H1 (cell line): ENCODE measurements around the gene DERL2.

Experiments used
- CTCF ChIP-seq, 3 experiments: IDR thresholded peaks; 1 replicate in 2 of 3; 2 replicates in 1 of 3; pipeline versions ENCODE4 v1.5.1 to v1.6.1; 2011; ENCODE audit warnings: low read length in 3 of 3, mild to moderate bottlenecking in 3 of 3, inconsistent platforms in 2 of 3, low read depth in 1 of 3, moderate library complexity in 1 of 3; ENCODE audit not compliant: insufficient read depth in 1 of 3; ENCODE audit errors: control extremely low read depth in 1 of 3
- RAD21 ChIP-seq, 2 experiments: IDR thresholded peaks in 1 of 2; conservative IDR thresholded peaks in 1 of 2; 2 replicates each; pipeline ENCODE4 v1.6.1; 2011; ENCODE audit warnings: low read depth in 2 of 2, low read length in 2 of 2, improper control_type of control experiment in 1 of 2, inconsistent platforms in 1 of 2, mild to moderate bottlenecking in 1 of 2, moderate library complexity in 1 of 2
- TAF1 ChIP-seq: IDR thresholded peaks from 2 replicates; pipeline ENCODE4 v1.6.1; 2011; ENCODE audit warnings: mild to moderate bottlenecking, low read depth, low read length

GRCh38 chr17:5446786-5447185, 39.2 kb downstream of the DERL2 start:
- TF ChIP-seq RAD21 (IDR thresholded peaks at IDR 0.05 in 1 of 2, conservative IDR thresholded peaks at IDR 0.05 in 1 of 2; ENCODE audit: low read depth in 2 of 2, low read length in 2 of 2) = no peak
- no peak for TF ChIP-seq CTCF (IDR thresholded peaks at IDR 0.05; ENCODE audit: control extremely low read depth in 1 of 3, insufficient read depth in 1 of 3, low read depth in 1 of 3, low read length in 3 of 3)
- TF ChIP-seq TAF1 = no peak
